ENCODE measurements around the gene SESN1. TPM values are rescaled to one million over a fixed set of nuclear protein-coding genes. Genes with fewer than 3 reads are reported as not detected.
"Not testable (repeated sequence)": the region's sequence is repeated elsewhere in the genome, so short reads cannot be mapped to it uniquely, and the experiment has no call there.

The SESN1 gene
- 31.0 and 32.3 TPM in 2 replicates for total RNA-seq

- DNase-seq (ENCODE audit: low read depth, low spot score) = peak; percentile 92
Measured at GRCh38 chr6:109094416-109095035, at the start of gene SESN1. Gene SESN1 (minus strand): TSS chr6:109094846. CDS start chr6:109094073, 773 bp downstream.

DNA sequence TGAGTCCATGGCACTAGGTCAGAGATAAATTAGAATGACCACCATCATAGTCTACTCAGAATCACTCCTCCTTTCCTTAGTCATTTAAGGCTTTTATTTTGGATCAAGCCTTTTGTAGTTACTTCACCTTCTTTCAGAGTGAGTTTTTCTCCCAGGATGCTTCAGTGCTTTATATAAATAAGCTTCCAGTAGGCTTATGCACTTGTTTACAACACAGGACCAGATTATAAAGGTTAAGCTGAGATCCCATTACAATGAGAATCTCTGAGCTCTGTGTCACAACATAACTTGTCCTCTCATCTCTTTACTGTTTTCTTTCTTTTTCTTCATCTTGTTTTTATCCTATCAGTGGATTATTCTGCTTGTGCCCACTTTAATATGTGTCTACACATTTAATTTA, 48.5 kb upstream of the SESN1 start:
- DNase-seq (ENCODE audit: low read depth, low spot score) = no peak

DNA sequence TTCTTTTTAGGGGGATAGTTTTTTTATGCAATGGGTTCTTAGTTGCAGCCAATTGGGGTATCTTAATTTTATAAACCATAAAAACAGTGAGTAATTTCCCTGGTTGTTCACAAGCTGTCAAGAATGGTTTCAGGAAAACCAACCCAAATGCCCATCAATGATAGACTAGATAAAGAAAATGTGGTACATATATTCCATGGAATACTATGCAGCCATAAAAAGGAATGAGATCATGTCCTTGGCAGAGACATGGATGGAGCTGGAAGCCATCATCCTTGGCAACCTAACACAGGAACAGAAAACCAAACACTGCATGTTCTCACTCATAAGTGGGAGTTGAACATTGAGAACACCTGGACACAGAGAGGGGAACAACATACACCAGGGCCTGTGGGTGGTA, 47.4 kb upstream of the SESN1 start:
- DNase-seq (ENCODE audit: low read depth, low spot score) = not testable (repeated sequence)

- DNase-seq (ENCODE audit: low read depth, low spot score) = peak; percentile 1
Measured at GRCh38 chr6:109139109-109139508, 44.5 kb upstream of the SESN1 start.

GRCh38 chr6:109136530-109136929, 41.9 kb upstream of the SESN1 start:
- DNase-seq (ENCODE audit: low read depth, low spot score) = not testable (repeated sequence)

DNA sequence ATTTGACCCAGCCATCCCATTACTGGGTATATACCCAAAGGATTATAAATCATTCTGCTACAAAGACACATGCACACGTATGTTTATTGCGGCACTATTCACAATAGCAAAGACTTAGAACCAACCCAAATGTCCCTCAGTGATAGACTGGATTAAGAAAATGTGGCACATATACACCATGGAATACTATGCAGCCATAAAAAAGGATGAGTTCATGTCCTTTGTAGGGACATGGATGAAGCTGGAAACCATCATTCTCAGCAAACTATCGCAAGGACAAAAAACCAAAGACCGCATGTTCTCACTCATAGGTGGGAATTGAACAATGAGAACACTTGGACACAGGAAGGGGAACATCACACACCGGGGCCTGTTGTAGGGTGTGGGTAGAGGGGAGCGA, 41.4 kb upstream of the SESN1 start:
- not testable (repeated sequence) for DNase-seq (ENCODE audit: low read depth, low spot score)

- DNase-seq (ENCODE audit: low read depth, low spot score) = not testable (repeated sequence)
Measured at GRCh38 chr6:109135600-109135999, 41.0 kb upstream of the SESN1 start.

- no peak for DNase-seq (ENCODE audit: low read depth, low spot score)
Measured at GRCh38 chr6:109130065-109130464, 35.4 kb upstream of the SESN1 start.

- DNase-seq (ENCODE audit: low read depth, low spot score) = no peak
Measured at GRCh38 chr6:109125504-109125903, 30.9 kb upstream of the SESN1 start.

DNA sequence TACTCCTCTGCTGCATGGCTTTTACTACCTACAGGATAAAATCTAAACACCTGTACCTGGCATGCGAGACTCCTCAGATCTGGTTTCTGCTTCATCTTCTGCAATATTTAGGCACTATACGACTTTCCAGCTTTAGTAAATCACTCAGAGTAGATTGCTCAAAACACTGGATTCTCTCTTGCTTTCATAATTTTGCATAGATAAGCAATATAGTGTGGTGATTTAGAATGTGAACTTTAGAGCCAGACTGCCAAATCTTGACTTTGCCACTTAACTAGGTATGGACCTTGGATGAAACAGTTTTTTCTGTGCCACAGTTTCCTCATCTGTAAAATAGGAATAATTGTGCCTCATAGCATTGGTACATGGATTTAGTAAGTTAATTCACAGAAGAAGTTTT, 29.6 kb upstream of the SESN1 start:
- no peak for DNase-seq (ENCODE audit: low read depth, low spot score)

DNA sequence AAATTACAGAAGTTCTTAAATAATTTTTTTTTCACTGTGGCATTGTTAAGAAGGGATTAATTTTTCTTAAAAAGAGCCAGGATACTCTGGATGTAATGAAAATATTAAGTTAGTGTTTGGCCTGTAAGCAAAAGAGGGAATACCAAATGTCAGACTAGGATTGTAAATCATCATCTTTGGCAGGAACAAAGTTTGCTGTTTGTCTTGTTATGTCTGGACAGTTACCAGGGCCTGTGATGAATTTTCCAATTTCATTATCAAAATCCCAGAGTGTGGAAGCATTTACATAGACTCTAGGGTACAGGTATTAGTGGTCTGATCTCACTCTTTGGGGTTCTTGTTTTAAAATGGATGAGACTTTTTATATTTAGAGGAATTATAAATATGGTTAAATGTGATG, 26.8 kb upstream of the SESN1 start:
- no peak for DNase-seq (ENCODE audit: low read depth, low spot score)

GRCh38 chr6:109118871-109119354, 24.3 kb upstream of the SESN1 start:
- DNase-seq (ENCODE audit: low read depth, low spot score) = no peak

GRCh38 chr6:109118337-109118736, 23.7 kb upstream of the SESN1 start:
- DNase-seq (ENCODE audit: low read depth, low spot score) = no peak

DNA sequence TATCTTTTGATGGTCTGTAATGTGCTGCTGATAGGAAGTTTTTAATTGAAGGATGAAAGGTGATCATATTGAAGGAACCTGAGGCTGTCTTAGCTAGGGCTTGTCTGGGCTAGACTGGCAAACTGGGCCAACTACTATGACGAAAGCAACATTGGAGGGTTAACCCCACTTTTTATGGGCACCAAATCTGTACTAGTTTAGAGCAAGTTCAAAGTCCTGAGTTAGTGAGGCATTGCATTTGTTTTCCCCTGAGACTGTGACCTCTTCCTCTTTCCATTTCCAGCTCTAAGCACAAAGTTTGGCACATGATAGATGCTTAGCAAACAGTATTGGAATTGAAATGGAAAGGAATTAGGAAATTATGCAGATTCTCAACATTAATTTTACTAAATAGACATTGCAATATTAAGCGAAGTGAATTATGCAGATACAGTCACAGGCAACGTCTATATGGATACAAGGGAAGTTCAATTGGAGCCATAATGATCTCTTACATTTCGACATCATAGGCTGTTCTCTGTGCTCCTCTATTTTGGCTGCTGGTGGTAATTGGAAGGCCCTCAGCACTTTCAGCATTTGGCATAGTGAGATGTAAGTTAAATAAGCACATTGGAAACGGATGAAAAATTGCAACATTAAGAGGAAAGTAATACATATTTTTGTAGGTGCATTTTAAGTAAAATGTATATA, 22.8 kb upstream of the SESN1 start:
- DNase-seq (ENCODE audit: low read depth, low spot score) = no peak

GRCh38 chr6:109112663-109113062, 18.0 kb upstream of the SESN1 start:
- not testable (repeated sequence) for DNase-seq (ENCODE audit: low read depth, low spot score)

DNA sequence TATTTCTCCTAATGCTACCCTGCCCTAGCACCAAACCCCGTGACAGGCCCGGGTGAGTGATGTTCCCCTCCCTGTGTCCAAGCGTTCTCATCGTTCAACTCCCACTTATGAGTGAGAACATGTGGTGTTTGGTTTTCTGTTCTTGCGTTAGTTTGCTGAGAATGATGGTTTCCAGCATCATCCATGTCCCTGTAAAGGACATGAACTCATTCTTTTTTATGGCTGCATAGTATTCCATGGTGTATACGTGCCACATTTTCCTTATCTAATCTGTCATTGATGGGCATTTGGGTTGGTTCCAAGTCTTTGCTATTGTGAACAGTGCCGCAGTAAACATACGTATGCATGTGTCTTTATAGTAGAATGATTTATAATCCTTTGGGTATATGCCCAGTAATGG, 15.0 kb upstream of the SESN1 start:
- DNase-seq (ENCODE audit: low read depth, low spot score) = not testable (repeated sequence)

DNA sequence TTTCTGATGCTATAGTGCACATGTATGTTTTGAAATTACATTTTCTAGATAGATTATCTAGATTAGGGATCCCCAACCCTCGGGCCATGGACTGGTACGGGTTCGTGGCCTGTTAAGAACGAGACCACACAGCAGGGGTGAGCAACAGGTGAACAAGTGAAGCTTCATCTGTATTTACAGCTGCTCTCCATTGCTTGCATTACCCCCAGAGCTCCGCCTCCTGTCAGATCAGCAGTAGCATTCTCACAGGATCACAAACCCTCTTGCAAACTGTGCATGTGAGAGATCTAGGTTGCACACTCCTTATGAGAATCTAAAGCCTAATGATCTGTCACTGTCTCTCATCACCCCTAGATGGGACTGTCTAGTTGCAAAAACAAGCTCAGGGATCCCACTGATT, 11.0 kb upstream of the SESN1 start:
- no peak for DNase-seq (ENCODE audit: low read depth, low spot score)

GRCh38 chr6:109104512-109104911, 9.9 kb upstream of the SESN1 start:
- no peak for DNase-seq (ENCODE audit: low read depth, low spot score)

DNA sequence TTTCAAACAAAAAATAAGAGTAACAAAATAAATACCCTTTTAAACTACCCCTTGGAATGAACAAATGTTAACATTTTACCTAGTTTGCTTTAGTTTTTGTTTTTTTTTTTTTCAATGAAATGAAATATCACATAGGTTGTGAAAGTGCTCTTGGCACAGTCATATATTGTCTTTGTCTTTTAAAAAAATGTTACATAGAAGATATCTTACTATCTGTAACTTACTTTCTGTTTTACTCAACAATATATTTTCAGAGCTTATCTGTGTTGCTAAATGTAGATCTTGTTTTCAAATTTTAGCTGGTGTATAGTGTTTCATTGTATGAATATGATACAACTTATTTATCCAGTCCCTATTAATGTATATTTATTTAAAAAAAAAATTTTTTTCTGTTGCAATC, 9.3 kb upstream of the SESN1 start:
- DNase-seq (ENCODE audit: low read depth, low spot score) = no peak

- DNase-seq (ENCODE audit: low read depth, low spot score) = no peak
Measured at GRCh38 chr6:109102762-109103161, 8.1 kb upstream of the SESN1 start.

GRCh38 chr6:109097661-109098060, 3.0 kb upstream of the SESN1 start:
- DNase-seq (ENCODE audit: low read depth, low spot score) = no peak

DNA sequence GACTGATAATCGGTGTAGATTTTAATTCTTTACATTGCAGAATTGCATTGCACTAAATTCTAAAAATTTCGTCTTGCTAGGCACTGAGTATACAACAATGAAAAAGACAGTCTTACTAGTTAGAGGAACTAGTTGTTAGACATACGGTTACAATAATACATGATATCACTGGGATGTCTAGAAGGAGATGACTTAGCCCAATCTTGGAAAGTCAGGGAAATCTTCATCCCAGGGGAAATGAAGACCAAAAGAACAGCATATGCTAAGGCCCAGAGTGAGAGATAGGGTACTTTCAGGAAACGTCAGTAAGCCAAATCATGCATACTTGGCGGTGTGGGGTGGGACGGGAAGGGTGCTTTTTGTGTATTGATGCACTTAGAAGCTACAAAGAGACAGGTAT, 1.6 kb upstream of the SESN1 start:
- DNase-seq (ENCODE audit: low read depth, low spot score) = no peak

DNA sequence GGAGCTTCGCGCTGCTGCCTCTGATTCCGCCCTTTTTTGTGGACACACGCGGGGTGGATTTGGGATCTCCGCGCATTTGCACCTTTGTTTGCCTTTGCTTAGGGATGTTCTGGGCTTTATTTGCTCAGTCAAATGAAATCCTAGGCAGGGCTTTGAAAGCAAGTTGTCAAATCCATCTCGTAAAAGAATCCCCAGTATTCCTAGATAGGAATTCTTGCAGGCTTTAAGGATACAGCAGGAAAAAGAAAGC, 1.1 kb upstream of the SESN1 start:
- no peak for DNase-seq (ENCODE audit: low read depth, low spot score)
